KBM-7 (cell line): ENCODE measurements around the gene SPTBN1.
A peak's percentile ranks its signal among the peaks of the same experiment; 100 is the strongest.

Experiments used
- DNase-seq: peaks from one replicate; pipeline ENCODE4 v3.0.0-alpha.2; 2015
- in situ Hi-C: fragments of 300-500 bp; cut with MboI; formaldehyde crosslinking; loops from 2 replicates; pipeline ENCODE4 v1.14.3; 2020; ENCODE audit warnings: low sequenced_read_pairs, low pct_unique_long_range_greater_than_20kb, mixed read lengths

Gene SPTBN1

GRCh38 chr2:54593249-54593648 lies 137.1 kb downstream of the SPTBN1 start:
- in situ Hi-C loops = no loop called here
- DNase-seq = no peak

GRCh38 chr2:54594048-54594447 lies 137.9 kb downstream of the SPTBN1 start:
- peak; percentile 53 for DNase-seq
- in situ Hi-C loops = no loop called here

- no peak for DNase-seq
- in situ Hi-C loops = no loop called here
Observed at GRCh38 chr2:54595161-54595803, 139.2 kb downstream of the SPTBN1 start.

- peak; percentile 52 for DNase-seq
- in situ Hi-C loops = no loop called here
Observed at GRCh38 chr2:54595999-54596902, 140.1 kb downstream of the SPTBN1 start.

GRCh38 chr2:54597153-54597848 lies 141.2 kb downstream of the SPTBN1 start:
- DNase-seq = no peak
- in situ Hi-C loops = no loop called here

GRCh38 chr2:54598347-54599325 lies 142.5 kb downstream of the SPTBN1 start:
- DNase-seq = no peak
- in situ Hi-C loops = no loop called here

GRCh38 chr2:54599326-54599710 lies 143.2 kb downstream of the SPTBN1 start:
- DNase-seq = no peak
- in situ Hi-C loops = no loop called here

GRCh38 chr2:54599914-54600313 lies 143.8 kb downstream of the SPTBN1 start:
- in situ Hi-C loops = no loop called here
- no peak for DNase-seq

GRCh38 chr2:54601339-54601738 lies 145.2 kb downstream of the SPTBN1 start:
- in situ Hi-C loops = no loop called here
- no peak for DNase-seq

GRCh38 chr2:54602736-54603322 lies 146.7 kb downstream of the SPTBN1 start:
- in situ Hi-C loops = no loop called here
- no peak for DNase-seq

- in situ Hi-C loops = no loop called here
- no peak for DNase-seq
Observed at GRCh38 chr2:54603357-54603756, 147.2 kb downstream of the SPTBN1 start.

- in situ Hi-C loops = no loop called here
- DNase-seq = no peak
Observed at GRCh38 chr2:54603796-54604195, 147.7 kb downstream of the SPTBN1 start.

GRCh38 chr2:54604871-54605270 lies 148.7 kb downstream of the SPTBN1 start:
- in situ Hi-C loops = no loop called here
- DNase-seq = peak; percentile 44

GRCh38 chr2:54605836-54606235 lies 149.7 kb downstream of the SPTBN1 start:
- in situ Hi-C loops = no loop called here
- DNase-seq = no peak

GRCh38 chr2:54606393-54606958 lies 150.3 kb downstream of the SPTBN1 start:
- no peak for DNase-seq
- in situ Hi-C loops = no loop called here

- in situ Hi-C loops = no loop called here
- DNase-seq = no peak
Observed at GRCh38 chr2:54608224-54608623, 152.1 kb downstream of the SPTBN1 start.

GRCh38 chr2:54609241-54609640 lies 153.1 kb downstream of the SPTBN1 start:
- in situ Hi-C loops = no loop called here
- DNase-seq = no peak

GRCh38 chr2:54609647-54610046 lies 153.5 kb downstream of the SPTBN1 start:
- in situ Hi-C loops = no loop called here
- no peak for DNase-seq
